ENCODE measurements around the gene SPACDR.

Gene SPACDR

DNA sequence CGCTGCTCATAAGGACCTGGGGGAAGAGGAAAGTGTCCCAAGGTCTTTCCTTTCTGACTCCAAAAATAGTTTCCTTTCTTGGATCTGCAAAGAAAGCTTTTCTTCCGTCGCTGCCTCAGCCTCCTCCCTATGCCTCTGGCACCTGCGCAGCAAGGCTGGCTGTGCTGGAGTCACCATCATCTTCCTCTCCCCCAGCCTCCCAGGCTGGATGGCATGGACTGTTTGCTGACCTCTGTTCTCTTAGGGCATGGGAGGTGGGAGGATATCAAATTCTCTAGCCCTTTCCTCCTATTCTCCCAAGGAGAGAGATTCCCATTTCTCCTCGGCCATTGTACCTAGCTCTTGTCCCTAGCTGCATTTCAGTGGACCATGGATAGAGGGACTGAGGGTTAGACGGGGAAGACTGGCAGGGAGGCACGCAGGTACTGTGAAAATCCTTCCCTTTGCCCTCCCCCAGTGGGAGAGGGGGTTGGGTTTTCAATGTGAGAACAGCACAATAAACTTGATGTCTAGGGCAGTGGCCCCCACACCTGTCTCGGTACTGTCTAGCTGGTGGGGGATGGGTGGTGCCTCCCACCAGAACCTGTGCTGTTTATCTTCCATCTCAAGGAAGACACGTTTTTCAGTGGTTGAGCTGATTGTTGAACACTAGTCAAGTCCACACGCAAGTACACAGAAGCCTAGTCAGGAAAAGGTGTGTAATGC, 30.3 kb downstream of the SPACDR start:
- DNase-seq = no peak

DNA sequence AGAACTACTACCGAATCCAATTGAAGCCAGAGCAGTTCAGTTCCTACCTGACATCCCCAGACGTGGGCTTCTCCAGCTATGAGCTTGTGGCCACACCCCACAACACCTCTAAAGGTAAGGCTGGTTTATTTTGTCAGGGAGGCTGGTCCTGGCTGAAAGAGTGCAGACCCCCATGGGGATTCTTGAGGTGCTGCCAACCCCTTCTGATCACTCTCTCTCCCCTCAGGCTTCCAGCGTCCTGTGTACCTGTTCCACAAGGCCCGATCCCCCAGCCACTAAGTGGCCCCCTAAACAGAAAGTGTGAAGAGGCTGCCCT, 30.8 kb downstream of the SPACDR start:
- DNase-seq = no peak

DNA sequence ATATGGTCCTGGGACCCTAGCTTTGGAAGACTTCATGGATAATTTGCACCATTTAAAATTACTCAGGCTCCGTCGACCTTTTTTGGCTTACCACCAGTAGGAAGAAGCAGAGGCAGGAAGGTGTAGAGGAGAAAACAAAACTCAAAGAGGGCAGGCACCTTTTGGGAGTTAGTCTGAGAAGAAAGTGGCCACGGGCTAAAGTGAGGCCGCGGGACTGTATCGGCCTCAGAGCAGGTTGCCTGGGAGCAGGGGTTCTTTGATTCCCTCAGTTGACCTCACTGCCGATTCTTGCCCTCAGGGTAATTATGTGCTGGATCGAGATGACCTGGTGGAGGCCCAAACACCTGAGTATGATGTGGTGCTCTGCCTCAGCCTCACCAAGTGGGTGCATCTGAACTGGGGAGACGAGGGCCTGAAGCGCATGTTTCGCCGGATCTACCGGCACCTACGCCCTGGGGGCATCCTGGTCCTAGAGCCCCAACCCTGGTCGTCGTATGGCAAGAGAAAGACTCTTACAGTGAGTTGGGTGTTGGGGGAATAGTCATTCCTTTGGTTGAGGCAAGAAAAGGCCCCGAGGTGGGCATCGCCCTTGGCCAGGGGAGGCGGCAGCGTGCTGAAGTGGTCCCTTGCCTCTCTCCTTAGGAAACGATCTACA, 31.3 kb downstream of the SPACDR start:
- DNase-seq = no peak

DNA sequence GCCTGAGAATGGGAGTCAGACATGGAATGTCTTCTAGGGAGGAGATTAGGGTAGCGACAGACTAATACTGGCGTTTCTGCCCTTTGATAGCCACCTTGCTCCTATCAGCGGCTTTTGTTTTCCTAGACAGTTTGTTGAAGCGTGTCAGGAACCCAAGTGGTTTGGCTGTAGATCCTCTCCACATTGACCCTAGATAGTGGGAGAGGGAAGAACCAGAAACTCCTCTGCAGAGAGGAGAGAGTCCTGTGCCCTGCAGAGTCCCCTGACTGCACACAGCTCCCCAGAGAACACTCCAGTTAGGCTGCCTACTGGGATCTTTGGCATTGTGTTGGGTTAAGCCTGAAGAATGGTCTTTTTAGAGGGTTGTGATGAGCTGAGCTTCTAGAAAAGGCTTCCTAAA, 32.0 kb downstream of the SPACDR start:
- DNase-seq = no peak

DNA sequence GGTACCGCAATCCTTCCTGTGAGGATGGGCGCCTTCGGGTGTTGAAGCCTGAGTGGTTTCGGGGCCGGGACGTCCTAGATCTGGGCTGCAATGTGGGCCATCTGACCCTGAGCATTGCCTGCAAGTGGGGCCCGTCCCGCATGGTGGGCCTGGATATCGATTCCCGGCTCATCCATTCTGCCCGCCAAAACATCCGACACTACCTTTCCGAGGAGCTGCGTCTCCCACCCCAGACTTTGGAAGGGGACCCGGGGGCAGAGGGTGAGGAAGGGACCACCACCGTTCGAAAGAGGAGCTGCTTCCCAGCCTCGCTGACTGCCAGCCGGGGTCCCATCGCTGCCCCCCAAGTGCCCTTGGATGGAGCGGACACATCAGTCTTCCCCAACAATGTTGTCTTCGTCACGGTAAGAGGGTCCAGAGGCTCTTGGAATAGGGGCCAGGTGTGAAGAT, 32.7 kb downstream of the SPACDR start:
- no peak for DNase-seq

DNA sequence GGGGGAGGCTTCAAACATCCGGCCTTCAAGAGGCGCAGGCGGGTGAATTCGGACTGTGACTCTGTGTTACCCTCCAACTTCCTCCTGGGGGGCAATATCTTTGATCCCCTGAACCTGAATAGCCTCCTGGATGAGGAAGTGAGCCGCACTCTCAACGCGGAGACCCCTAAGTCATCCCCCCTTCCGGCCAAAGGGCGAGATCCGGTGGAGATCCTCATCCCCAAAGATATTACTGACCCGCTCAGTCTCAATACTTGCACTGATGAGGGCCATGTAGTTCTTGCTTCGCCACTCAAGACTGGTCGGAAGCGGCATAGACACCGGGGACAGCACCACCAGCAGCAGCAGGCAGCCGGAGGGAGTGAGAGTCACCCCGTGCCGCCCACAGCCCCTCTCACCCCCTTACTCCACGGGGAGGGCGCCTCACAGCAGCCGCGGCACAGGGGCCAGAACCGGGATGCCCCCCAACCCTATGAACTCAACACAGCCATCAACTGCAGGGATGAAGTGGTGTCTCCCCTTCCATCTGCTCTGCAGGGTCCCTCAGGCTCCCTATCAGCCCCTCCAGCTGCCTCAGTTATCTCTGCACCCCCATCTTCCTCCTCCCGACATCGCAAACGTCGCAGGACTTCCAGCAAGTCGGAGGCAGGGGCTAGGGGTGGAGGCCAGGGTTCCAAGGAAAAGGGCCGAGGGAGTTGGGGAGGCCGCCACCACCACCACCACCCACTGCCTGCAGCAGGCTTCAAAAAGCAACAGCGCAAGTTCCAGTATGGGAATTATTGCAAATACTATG, 33.4 kb downstream of the SPACDR start:
- peak in 1 of 2 donors; percentile 34 for DNase-seq

DNA sequence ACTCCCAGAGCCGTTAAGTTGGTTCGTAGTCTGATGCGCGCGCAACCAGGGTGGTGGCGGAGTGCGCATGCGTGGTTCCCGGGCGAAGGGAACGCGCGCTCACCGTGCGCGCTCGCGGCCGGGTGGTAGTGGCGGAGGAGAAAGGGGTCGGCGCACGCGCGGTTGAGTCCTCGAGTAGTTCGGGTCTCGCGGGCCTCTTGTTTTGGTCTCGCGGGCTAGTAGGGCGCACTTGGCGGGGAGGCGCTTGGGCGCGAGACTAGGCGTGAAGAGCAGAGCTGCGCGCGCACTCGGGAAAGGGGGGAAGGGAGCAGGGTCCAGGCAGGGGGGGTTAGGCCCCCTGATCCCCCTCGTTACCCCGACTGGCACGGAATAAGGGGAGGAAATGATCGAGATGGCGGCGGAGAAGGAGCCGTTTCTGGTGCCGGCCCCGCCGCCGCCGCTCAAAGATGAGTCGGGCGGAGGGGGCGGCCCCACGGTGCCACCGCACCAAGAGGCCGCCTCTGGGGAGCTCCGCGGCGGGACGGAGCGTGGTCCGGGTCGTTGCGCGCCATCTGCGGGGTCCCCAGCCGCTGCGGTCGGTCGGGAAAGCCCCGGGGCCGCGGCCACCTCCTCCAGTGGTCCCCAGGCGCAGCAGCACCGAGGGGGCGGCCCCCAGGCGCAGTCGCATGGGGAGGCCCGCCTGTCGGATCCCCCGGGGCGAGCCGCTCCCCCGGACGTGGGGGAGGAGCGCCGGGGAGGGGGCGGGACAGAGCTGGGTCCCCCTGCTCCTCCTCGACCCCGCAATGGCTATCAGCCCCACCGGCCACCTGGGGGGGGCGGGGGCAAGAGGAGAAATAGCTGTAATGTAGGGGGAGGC, 34.2 kb downstream of the SPACDR start, which contains the start of gene MEPCE:
Gene MEPCE, plus strand, starts transcription at position 195 of the 856 bp plus-strand sequence. Its CDS starts 188 bp downstream, at position 383.
- peak; percentile 92 to 93 for DNase-seq

DNA sequence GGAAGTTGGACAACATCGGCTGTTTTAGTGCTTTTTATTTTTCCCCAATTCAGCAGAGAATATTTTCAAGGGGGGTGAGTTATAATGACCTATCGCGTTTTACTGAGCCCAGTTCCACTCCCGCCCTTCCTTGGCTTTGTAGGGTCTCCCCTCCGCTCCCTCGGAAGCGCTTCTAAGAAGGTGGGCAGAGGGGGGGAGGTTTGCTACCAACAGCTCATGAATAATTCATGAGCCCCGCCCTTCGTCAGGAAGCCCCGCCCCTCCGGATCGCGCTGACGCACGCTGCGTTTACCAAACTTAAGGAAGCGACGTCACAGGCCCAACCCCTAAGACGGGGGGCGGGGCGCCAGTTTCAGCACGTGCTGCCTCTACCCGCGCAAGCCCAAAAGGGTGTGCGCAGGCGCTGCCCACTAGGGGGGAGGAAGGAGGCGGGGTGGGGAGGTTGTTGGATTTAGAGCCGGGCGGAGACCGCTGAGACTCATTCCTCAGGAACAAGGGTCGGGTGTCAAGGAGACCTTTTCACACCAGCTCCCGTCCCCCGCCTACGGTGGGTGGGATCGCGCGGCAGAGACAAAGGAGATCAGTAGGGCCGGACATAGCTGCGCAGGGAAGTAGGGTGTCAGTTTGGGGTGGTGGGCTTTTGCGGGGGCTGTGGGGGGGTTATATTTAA, 35.0 kb downstream of the SPACDR start:
- DNase-seq = peak; percentile 100

DNA sequence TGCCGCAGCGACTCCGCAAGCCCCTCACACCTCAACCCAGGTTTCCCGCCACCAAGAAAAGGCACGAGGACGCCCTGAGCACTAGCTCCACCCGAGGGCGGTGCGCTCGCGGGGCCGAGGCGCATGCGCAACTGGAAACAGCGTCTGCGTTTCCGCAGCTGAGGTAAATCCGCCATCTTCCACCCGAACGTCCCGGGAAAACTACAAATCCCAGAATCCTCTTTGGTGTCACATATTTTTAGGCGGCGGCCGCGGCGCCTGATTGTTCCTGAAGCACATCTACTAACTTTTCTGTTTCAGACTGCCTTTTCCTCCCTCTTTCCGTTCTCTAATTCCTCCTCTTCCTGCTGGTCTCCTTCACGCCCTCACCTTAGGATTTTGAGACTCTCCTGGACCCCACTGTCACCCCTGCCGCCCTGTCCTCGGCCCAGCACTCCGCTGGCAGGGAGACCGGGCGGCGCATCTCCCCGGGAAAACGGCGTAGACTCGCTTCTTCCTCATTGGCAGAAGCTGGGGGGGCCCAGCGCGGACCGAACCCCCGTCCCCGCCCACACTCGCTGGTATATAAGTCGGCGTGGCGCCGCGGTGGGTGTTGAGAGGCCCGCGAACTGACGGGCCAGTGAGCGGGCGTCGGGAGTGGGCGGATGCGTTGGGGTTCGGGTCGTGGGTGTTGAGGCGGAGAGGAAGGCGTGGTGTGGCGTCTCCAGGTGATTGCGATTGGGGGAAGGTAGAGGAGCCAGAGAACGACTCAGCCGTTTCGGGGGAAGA, 35.7 kb downstream of the SPACDR start, which contains the start of gene ZCWPW1:
Gene ZCWPW1, minus strand, starts transcription at position 505 of the 768 bp plus-strand sequence. CDS start 8,054 bp downstream, outside the sequence.
- peak; percentile 98 for DNase-seq

DNA sequence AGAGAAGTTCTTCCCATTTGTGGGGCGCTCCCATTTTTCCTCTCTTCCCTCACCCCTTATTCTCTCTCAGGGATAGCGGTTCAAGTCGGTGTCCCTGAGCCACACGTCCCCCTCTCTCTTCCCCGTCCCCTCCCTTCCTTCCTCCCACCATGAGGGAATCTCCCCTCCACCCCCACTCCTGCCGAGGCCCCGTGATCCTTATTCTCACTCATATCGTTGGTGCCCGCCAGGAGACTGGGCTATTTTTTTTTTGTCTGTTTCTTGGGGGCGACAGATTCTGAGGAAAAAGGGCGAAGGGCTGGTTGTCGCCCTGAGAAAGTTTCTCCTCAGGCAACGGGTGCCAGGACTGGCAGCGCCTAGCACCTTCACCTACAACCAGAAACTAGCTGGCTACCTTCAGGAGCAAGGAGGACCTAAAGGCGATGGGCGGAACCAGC, 36.3 kb downstream of the SPACDR start:
- DNase-seq = no peak

DNA sequence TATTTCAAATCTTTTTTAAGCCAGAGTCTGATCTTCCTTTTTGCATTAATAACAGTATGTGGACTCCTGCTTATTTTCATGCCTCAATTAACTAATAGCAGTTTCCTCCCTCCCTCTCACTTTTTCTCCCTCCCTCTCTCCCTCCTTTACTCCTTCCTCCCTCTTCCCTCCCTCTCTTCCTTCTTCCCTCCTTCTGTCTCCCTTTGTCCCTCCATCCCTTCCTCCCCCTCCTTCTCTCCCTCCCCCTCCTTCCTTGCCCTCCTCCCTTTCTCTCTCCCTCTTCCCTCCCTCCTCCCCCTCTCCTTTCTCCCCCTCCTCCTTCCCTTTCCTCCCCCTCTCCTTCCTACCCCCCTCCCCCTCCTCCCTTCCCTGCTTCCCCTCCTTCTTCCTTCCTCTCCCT, 37.5 kb downstream of the SPACDR start:
- no peak for DNase-seq

DNA sequence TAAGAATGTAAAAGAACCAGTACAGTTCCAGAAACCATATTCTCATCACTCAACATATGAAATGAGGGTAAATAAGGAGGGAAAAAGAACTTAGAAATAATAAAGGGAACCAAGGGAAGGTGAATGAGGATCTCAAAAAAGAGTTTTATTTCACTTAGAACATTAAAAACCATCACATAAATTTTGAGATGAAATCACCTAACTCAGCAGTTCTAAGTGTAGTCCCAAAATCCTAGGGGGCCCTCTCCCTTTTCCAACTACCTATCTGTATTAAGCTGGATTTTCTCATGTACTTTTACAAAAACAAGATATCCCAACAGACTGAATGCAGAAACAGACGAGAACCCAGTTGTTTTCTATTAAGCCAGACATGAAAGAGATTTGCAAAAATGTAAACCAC, 38.7 kb downstream of the SPACDR start:
- DNase-seq = no peak

DNA sequence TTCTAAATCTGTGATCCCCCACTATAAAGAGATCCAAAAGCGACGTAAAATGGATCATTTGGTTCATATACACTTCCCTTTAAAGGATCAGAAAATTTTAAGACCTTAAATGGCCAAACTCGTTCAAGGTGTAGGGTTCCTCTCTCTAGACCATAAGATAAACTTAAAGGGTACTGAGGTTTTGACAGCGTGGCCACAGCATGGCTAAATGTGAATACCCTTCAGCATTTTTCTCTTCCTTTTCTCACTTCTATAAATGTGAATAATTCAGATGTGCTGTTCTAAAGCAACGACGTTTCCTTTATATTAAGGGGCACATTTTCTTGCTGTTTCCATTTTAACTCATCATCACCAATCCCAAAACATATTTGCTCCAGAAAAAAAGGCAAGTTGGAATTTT, 40.7 kb downstream of the SPACDR start:
- no peak for DNase-seq

DNA sequence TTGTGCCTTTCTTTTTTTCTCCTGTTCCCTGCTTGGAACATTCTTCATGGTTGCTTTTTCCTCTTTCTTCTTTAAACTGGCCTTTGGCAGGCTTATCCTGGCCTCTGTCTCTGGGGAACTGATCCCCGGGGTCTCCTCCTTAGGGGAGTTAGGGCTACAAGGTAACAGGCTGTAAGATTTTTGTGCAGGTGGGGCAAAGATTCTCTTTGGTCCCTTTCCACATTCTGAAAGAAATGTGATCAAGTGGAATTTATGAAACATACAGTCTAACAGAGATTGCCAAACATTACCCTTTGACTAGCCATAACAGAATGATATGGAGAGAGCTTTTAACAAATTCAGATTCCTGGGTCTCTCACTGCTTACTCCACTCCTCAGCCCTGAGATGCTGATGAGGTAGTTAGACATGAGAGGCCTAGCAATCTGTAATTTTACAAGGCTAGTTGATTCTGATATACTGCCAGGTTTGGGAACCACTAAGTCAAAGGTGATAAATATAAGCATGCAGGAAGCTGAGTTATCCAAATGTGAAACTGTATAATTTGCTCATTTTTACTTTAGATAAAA, 44.3 kb downstream of the SPACDR start:
- no peak for DNase-seq

DNA sequence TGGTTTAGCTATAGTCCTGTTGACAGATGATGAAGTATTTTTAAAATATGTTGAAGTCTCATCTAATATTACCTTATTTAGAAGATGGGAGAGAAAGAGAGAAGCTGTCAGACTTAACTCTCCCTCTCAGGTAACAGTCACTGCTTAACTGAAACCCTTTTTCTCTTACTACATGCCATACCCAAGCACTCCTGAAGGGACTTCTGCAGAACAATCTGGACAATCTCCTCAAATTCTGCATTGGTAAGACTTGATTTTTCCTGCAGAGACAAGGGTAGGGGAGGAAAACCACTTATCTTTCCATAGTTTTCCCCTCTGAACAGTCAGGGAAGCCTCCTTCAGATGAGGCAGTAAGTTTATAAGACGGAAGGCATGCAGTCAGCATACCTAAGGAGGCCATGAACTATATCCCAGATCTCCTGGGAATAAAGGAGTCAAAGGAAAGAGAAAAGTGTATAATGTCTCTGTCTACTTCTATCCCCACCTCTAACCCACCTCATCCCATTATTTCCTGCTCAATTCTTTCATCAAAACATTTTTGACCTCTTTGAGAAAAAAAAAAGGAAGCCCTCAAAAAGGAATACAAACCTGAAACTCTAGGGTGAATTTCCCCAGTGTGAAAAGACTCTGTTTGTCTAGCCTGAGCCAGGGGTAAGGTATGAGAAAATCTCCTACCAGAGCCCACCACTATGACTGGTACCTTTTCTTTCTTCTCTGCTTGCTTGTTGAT, 45.0 kb downstream of the SPACDR start:
- no peak for DNase-seq

DNA sequence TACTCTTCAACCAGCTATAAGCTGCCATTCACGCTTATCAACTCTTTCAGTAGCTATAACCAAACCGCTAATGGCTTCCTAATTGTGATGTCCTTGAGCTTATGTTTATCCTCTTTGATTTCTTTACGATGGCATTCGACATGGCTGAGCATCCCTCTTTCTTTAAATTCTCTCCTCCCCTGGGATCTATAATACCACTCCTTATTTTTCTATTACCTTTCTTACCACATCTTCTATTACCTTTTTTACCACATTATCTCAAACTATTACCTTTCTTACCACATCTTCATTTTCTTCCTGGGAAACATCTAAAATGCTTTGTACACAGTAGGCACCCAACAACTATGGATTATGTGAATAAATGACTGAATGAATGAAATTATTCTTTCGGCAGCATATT, 48.6 kb downstream of the SPACDR start:
- no peak for DNase-seq

DNA sequence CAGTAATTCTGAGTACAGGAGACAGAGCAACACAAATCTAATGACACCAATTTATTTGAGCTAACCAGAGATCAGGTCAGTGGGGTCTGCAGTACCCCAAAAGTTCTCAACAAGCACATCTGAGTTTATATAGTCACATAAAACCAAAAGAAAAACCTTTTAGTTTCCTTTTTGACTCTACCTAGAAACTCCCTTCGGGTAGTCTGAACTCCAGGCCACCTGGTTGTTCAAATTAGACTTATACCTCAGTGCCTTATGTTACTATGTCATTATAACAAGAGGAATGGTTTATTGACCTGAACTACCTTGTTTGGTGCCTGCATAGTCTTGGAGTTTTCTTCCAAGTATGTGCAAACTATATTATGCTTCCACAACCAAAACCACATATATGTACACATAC, 50.2 kb downstream of the SPACDR start:
- DNase-seq = no peak

DNA sequence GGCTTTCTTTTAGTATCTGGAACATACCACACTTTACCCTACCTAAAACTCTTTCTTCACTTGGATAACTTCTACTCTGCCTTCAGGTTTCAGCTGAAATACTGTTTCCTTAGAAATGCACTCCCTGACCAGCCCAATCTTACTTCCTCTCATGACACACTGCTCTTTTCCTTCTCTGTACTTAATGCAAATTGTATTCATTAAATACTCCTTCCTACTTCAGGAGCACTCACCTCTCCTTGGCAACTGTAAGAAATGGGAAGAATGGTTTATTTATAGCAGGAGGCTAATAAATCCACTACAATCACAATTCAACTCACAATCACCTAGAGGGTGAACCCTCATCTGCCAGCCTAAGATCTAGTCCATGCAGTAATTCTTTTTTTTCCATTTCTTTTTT, 50.7 kb downstream of the SPACDR start:
- DNase-seq = peak in 1 of 2 donors; percentile 17

DNA sequence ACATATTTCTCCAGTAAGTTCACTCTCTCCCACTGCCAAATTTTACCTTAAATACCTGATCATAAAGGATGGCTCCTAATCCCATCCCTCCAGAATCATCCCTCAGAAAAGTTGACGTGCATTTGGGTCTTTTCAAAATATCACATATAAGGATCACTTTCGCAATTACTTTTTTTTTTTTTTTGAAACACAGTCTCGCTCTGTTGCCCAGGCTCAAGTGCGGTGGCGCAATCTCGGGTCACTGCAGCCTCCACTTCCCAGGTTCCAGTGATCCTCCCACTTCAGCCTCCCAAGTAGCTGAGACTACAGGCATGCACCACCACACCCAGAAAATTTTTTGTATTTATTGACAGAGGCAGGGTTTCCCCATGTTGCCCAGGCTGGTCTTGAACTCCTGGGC, 53.0 kb downstream of the SPACDR start:
- no peak for DNase-seq
